Skin of body (tissue), 2 donors: ENCODE measurements around the gene CCBE1. TPM values are rescaled to one million over a fixed set of nuclear protein-coding genes. Genes with fewer than 3 reads are reported as not detected.
A peak's percentile ranks its signal among the peaks of the same experiment; 100 is the strongest.
"Not testable (repeated sequence)": the region's sequence is repeated elsewhere in the genome, so short reads cannot be mapped to it uniquely, and the experiment has no call there.

Experiments used
- DNase-seq: peaks from one replicate; lab custom pipeline; 2025; lab: John Stamatoyannopoulos, UW
- total RNA-seq: library from RNA; depleted of rRNA; stranded (reverse); fragments of >200 nt; gene quantifications from one replicate; pipeline ENCODE4 v1.2.3, GENCODE V29; 2014

CCBE1 gene
- total RNA-seq, 1 donor from 2014 or later = 9.3 TPM

DNA sequence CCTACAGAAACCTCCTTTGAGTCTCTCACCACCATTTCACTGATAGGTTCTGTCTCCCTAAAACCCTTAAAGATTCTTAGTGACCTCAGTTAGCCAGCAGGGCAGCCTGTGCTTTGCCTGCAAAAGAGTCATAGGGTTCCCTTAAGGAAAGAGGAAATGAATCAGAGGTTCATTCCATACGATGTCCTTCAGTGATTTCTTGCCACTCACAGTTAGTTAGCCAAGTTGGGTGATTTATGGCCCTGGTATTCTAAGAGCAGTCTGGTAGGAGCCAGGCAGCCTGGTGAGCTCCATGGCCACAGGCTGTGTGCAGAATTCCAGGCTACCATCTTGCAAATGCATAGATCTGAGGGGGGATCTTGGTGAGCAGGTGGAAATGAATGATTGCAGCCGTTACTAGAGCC lies 18.7 kb upstream of the CCBE1 start:
- DNase-seq = no peak

DNA sequence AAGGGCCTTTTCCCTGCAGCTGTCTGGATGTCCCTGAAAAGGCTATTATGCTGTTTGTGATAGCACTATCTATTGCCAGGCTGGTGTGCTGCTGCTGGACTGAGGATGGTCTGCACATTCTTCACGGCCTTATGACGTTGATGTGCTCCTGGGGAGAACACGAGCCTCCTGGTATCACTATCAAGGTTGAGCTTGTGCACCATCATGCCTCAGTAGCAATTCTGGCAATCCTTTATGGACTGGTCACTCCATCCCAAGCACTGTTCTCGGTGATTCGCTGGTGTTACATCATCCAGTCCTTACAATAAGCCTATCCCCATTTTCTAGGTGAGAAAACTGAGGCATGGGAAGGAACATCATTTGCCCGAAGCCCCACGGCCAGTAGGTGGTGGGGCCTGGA lies 18.2 kb upstream of the CCBE1 start:
- no peak for DNase-seq

- not testable (repeated sequence) for DNase-seq
These were observed 16.9 kb upstream of the CCBE1 start for GRCh38 chr18:59714096-59714495.

GRCh38 chr18:59712311-59712710 lies 15.1 kb upstream of the CCBE1 start:
- DNase-seq = no peak

- no peak for DNase-seq
These were observed 11.8 kb upstream of the CCBE1 start for GRCh38 chr18:59708988-59709387.

DNA sequence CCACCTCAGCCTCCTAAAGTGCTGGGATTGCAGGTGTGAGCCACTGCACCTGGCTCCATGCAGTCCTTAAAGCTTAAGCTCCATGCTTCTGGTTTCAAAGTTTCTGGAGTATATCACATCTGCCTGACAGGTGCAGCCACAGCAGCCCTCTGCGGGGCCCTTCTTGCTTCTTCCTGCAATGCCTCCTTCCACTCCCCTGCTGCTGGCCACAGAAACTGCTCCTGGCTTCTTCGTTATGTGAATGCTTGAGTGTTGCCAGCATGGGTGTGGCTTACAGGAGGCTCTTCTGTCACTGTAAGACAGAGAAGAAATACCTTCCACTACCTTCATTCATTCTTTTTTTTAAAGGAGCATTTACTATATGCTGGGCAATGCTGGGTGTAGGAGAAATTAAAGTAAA lies 10.1 kb upstream of the CCBE1 start:
- DNase-seq = no peak

DNA sequence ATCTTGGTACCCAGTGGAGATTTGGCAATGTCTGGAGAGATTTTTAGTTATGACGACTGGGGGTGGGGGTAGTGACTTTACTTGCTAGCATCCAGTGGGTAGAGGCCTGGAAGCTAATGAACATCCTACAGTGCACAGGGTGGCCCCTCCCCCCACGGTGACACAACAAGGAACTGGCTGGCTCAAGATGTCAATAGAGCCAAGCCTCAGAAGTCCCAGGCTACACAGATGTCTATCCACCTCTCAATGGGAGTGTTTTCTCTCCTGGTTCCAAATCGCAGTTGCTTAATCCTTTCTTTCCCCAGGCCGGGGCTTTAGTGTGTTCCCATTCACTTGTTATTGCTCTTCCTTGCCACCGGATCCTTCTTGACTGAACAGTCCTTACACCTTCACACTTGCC lies 9.3 kb upstream of the CCBE1 start:
- DNase-seq = no peak

DNA sequence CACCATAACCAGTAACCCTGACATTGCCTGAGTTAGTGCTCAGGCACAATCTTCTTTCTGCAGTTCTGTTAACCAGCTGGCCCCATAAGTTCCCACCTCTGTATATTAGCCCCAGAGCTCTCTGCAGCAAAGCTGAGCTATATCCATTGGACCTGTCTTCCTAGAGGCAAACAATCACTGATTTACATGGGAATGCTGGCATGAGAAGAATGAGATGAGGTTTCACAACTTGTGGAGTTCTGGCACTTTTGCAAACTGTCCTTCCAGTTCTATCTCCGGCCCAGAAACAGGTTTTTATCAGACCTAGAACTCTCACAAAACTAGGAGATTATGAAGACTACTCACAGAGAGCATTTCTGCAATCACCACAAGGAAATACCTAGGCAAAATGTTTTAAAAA lies 7.9 kb upstream of the CCBE1 start:
- no peak for DNase-seq

DNA sequence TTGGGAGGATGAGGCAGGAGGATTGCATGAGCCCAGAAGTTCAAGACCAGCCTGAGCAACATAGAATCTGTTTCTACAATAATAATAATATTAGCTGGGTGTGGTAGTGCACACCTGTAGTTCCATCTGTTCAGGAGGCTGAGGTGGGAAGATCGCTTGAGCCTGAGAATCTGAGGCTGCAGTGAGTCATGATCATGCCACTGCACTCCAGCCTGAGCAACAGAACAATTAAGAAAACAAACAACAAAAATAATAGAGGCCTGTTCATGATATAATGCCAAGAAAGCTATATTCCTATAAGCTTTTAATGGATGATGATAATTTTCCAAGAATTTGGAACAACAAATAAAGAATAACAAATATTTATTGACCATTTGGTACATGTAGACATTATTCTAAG lies 6.9 kb upstream of the CCBE1 start:
- DNase-seq = no peak

DNA sequence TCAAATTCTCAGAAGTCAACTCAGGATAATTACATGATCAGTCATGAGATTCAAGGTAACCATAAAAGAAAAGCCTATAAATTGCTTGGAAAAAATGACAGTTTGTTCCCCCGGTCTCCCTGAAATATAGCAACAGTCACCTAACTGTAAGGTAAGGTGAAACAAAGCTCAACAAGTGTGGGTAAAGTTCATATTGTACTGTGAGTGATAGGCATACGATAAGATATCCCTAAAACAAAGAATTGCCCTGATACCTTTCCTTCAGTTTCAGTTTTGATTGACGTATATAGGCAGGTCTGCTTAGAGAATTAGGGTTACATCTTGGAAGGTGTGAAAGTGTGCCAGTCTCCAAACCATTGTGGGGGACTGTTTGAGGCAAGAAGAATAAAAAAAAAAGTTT lies 4.0 kb upstream of the CCBE1 start:
- DNase-seq = no peak

GRCh38 chr18:59700535-59700967 lies 3.3 kb upstream of the CCBE1 start:
- no peak for DNase-seq

DNA sequence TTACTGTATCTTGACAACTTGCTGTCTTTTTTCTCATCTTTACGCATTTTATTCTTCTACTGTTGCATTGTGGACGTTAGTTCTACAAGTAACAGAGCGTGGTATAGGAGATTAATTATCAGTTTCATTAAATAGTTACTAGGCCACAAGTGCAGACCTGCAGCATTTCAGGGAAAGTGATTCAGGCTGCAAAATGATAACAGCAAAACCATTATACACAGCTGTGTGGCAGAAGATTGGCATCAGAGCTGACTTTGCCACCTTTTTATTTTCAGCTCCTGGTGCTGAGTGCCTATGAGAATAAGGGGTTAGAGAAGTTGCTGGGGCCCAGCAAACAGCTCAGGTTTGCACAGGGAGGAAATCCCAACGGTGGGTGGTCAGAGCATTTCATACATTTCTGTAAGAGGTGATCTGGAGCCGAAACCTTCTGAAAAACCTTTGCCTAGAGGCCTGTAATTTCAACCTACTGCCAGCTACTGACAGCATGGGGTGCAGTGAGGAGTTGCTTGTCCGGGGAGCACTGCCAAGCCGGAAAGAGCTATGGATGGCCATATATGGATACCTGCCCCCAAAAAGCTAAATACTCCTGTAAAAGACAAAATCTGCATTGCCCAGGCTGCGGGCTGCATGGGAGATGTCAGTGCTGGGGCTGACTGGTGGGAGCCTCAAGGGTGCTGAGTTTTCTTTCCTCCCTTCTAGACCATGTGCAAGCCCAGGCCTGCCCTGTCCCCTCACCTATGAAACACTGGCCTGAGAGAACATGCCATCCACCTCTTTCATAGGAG lies 2.7 kb upstream of the CCBE1 start:
- no peak for DNase-seq

- DNase-seq = no peak
These were observed 1.8 kb upstream of the CCBE1 start for GRCh38 chr18:59699061-59699460.

GRCh38 chr18:59696311-59697235 lies 650 bp downstream of the CCBE1 start:
- no peak for DNase-seq

- DNase-seq = no peak
These were observed 1.7 kb downstream of the CCBE1 start for GRCh38 chr18:59695551-59695950.

- DNase-seq = no peak
These were observed 2.4 kb downstream of the CCBE1 start for GRCh38 chr18:59694824-59695223.

DNA sequence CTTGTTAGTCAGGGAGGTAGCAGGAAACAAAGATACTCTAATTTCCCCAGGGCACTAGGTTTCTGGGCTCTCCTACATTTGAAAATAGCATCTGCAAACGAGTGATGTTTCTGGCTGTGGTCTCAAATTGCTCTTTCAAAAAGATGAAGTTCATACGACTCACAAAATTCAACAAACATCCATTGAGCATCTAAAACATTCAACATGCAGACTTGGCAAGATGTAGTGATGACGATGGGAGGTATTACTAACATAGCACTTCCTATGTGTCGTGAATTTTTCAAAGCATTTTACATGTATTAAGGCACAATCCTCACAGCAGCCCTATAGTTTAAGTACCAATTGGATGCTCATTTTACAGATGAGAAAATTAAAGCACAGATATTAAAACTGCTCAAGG lies 5.2 kb downstream of the CCBE1 start:
- DNase-seq = no peak

- no peak for DNase-seq
These were observed 6.2 kb downstream of the CCBE1 start for GRCh38 chr18:59690996-59691395.

- peak; percentile 46 for DNase-seq
These were observed 6.8 kb downstream of the CCBE1 start for GRCh38 chr18:59690186-59690982.

DNA sequence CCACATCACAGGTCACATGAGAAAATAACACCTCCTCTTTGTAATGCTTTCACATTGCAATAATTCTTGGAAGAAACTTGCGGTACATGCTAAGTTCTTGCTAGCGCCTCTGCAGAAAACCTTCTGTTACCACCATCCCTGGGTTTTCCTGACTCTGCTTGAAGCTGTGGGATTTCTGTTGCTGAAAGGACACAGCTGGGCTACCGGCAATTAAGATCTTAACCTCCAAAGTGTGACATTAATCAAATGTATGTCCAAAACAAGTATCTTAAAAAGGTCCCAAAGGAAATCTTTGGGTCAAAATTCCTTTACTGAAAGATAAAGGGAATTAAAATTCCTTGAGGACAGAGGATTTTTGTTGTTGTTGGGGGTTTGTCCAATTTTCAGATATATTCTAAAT lies 7.5 kb downstream of the CCBE1 start:
- DNase-seq = no peak

GRCh38 chr18:59686260-59686659 lies 11.0 kb downstream of the CCBE1 start:
- no peak for DNase-seq

- DNase-seq = no peak
These were observed 11.7 kb downstream of the CCBE1 start for GRCh38 chr18:59685501-59685900.
